Lower lobe of right lung (tissue), 2 donors: ENCODE results near the gene USP17L19. TPM values are rescaled to one million over a fixed set of nuclear protein-coding genes. Genes with fewer than 3 reads are reported as not detected.
"Not testable (repeated sequence)": the region's sequence is repeated elsewhere in the genome, so short reads cannot be mapped to it uniquely, and the experiment has no call there.

ENCODE experiments used
- ATAC-seq, 2 donors: fragments of 200-7000 bp; cut with Tn5 transposase; one replicate each; pipeline ENCODE4 v1.9.1; 2020 to 2022; ENCODE audit warnings: mild to moderate bottlenecking in 2 of 2, moderate library complexity in 2 of 2
- DNase-seq: peaks from one replicate; pipeline ENCODE4 v3.0.0-alpha.2; 2020
- H3K27ac ChIP-seq: fragments of 200-600 bp; one replicate; pipeline ENCODE4 v1.8.0; 2022
- H3K27me3 ChIP-seq: fragments of 200-600 bp; one replicate; pipeline ENCODE4 v1.8.0; 2022; ENCODE audit warnings: low read depth
- H3K36me3 ChIP-seq: fragments of 200-600 bp; one replicate; pipeline ENCODE4 v1.8.0; 2022; ENCODE audit warnings: mild to moderate bottlenecking
- H3K4me1 ChIP-seq: fragments of 200-600 bp; one replicate; pipeline ENCODE4 v1.8.0; 2022
- H3K4me3 ChIP-seq: fragments of 200-600 bp; one replicate; pipeline ENCODE4 v1.8.0; 2022; ENCODE audit warnings: mild to moderate bottlenecking
- H3K9me3 ChIP-seq: fragments of 200-600 bp; one replicate; pipeline ENCODE4 v1.8.0; 2022
- intact Hi-C: fragments of 100-400 bp; cut with DNase I; formaldehyde crosslinking; loops from one replicate; pipeline ENCODE4 v1.11.0; 2022
- total RNA-seq: library from RNA; stranded (reverse); fragmentation: NEBNext Ultra II Directional; extraction: Animal tissue kit (Norgen Biotek cat#: 25700); gene quantifications from one replicate; pipeline ENCODE4 v1.2.1, GENCODE V29; 2021
- donor health status: DM: no; HTN: yes; CAD: no; lungs with severe emphysema.

Gene USP17L19
- total RNA-seq, 1 donor from 2014 or later: not detected

DNA sequence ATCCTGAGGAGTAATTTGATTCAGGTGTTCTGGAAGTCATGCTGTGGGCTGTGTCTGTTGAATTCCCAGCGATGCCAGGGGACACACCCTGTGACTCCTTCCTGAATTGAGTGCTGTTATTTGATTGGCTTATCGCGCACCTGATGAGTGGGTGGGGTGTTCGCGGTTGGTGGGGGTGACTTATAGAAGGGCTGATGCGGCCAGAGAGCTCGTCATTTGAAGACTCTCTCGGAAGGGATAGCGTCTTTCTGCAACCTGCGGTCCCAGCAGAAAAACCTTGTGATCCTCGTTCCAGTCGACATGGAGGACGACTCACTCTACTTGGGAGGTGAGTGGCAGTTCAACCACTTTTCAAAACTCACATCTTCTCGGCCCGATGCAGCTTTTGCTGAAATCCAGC, 14.1 kb downstream of the USP17L19 start, which contains the start of gene USP17L22:
TSS of gene USP17L22 (plus strand) at position 301 of the 400 bp plus-strand sequence. CDS start at position 301, 0 bp downstream.
- ATAC-seq, H3K4me3 ChIP-seq, H3K36me3 ChIP-seq, DNase-seq, H3K4me1 ChIP-seq, H3K9me3 ChIP-seq, H3K27me3 ChIP-seq, intact Hi-C loops, H3K27ac ChIP-seq: not testable (repeated sequence)

DNA sequence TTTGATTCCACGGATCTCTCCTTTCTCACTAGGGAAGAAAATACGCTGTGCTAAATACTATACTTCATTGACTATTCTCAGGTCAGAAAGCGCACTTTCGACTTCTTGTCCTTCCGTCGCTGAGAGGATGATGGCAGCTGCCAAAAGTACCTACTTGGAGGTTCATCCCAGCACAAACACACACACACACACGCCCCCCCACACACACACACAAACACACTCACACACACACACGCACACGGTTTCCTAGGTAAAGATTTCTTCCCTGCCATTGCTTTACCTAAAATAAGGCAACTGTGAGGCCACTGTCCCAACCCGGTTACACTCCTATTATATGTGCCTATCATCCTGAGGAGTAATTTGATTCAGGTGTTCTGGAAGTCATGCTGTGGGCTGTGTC, 18.5 kb downstream of the USP17L19 start:
- DNase-seq: peak; percentile 67
- H3K27me3 ChIP-seq, H3K9me3 ChIP-seq, ATAC-seq, H3K36me3 ChIP-seq, H3K27ac ChIP-seq, H3K4me3 ChIP-seq, intact Hi-C loops, H3K4me1 ChIP-seq: not testable (repeated sequence)

Other genes with a start within 250 kb of the USP17L19 start
- gene FAM90A26, start 83.0 kb upstream of the USP17L19 start, total RNA-seq: not detected
- not detected for gene USP17L10, start 42.7 kb upstream of the USP17L19 start, total RNA-seq
- not detected for gene USP17L11, start 38.0 kb upstream of the USP17L19 start, total RNA-seq
- not detected for gene USP17L12, start 33.2 kb upstream of the USP17L19 start, total RNA-seq
- gene USP17L13, start 28.5 kb upstream of the USP17L19 start, total RNA-seq: not detected
- gene USP17L15, start 19.0 kb upstream of the USP17L19 start, total RNA-seq: not detected
- gene USP17L17, start 9.5 kb upstream of the USP17L19 start, total RNA-seq: not detected
- not detected for gene USP17L18, start 4.7 kb upstream of the USP17L19 start, total RNA-seq
- not detected for gene USP17L20, start 4.7 kb downstream of the USP17L19 start, total RNA-seq
- not detected for gene USP17L21, start 9.5 kb downstream of the USP17L19 start, total RNA-seq
- gene USP17L22, start 14.2 kb downstream of the USP17L19 start, total RNA-seq: not detected
- gene USP17L24, start 71.8 kb downstream of the USP17L19 start, total RNA-seq: not detected
- gene USP17L25, start 76.5 kb downstream of the USP17L19 start, total RNA-seq: not detected
- not detected for gene USP17L26, start 81.3 kb downstream of the USP17L19 start, total RNA-seq
- not detected for gene USP17L5, start 86.0 kb downstream of the USP17L19 start, total RNA-seq
- not detected for gene USP17L27, start 90.8 kb downstream of the USP17L19 start, total RNA-seq
- gene USP17L28, start 95.5 kb downstream of the USP17L19 start, total RNA-seq: not detected
- gene USP17L29, start 100.3 kb downstream of the USP17L19 start, total RNA-seq: not detected
- not detected for gene USP17L30, start 109.8 kb downstream of the USP17L19 start, total RNA-seq
- gene DEFB131A, start 191.0 kb downstream of the USP17L19 start, total RNA-seq: not detected